Upper lobe of left lung (tissue), 6 donors: Measurements from ENCODE around the gene TRIOBP. TPM values are rescaled to one million over a fixed set of nuclear protein-coding genes. Genes with fewer than 3 reads are reported as not detected.

Source experiments
- ATAC-seq, 2 donors: fragments of 200-7000 bp; cut with Tn5 transposase; one replicate each; pipeline ENCODE4 v1.9.1; 2022; ENCODE audit warnings: mild to moderate bottlenecking in 2 of 2, moderate library complexity in 2 of 2; ENCODE audit not compliant: low FRiP score in 2 of 2
- DNase-seq, 2 donors: peaks; one replicate each; pipeline ENCODE4 v3.0.0-alpha.2; 2019 to 2020
- H3K27ac ChIP-seq, 4 donors: fragments of 200-600 bp; sonication (generic); one replicate each; pipeline ENCODE4 v1.5.1; 2016 to 2019
- H3K27me3 ChIP-seq, 4 donors: fragments of 200-600 bp; sonication (generic); one replicate each; pipeline ENCODE4 v1.5.1; 2017 to 2019
- H3K36me3 ChIP-seq, 4 donors: fragments of 200-600 bp; sonication (generic); one replicate each; pipeline ENCODE4 v1.5.1; 2016 to 2019
- H3K4me1 ChIP-seq, 4 donors: fragments of 200-600 bp; sonication (generic); one replicate each; pipeline ENCODE4 v1.5.1; 2018 to 2019
- H3K4me3 ChIP-seq, 4 donors: fragments of 200-600 bp; sonication (generic); one replicate each; pipeline ENCODE4 v1.5.1; 2017 to 2019; ENCODE audit warnings: mild to moderate bottlenecking in 2 of 4, moderate library complexity in 1 of 4
- H3K9me3 ChIP-seq, 4 donors: fragments of 200-600 bp; sonication (generic); one replicate each; pipeline ENCODE4 v1.5.1; 2018 to 2019
- EP300 ChIP-seq, 4 donors: sonication (generic); formaldehyde crosslinking; IDR thresholded peaks; one replicate each; pipeline ENCODE4 v1.5.1; 2017; ENCODE audit warnings: antibody characterized with exemption in 4 of 4, control low read depth in 2 of 4
- POLR2A ChIP-seq, 4 donors: fragments of 450-650 bp; IDR thresholded peaks; one replicate each; pipeline ENCODE4 v1.5.1; 2016 to 2017; ENCODE audit warnings: antibody characterized with exemption in 4 of 4, mild to moderate bottlenecking in 2 of 4
- POLR2AphosphoS5 ChIP-seq, 2 donors: sonication (generic); formaldehyde crosslinking; IDR thresholded peaks; one replicate each; pipeline ENCODE4 v1.5.1; 2017; ENCODE audit warnings: antibody characterized with exemption in 2 of 2
- WGBS, 2 donors: methylation state at CpG; one replicate each; pipeline ENCODE4 v1.1.5; 2017 to 2018; 5-methylcytosine and 5-hydroxymethylcytosine counted together
- total RNA-seq, 6 donors: library from RNA; depleted of rRNA in 4 of 6; stranded (reverse); fragments of >200 nt in 4 of 6; gene quantifications; one replicate each; pipeline versions ENCODE4 v1.1.0 to v1.2.1, GENCODE V29; 2016 to 2021
- TF ChIP-seq, protein P1 (sequence below), 6 experiments: fragments of 450-650 bp in 4 of 6; fragments of 200-600 bp in 2 of 6; sonication (generic) in 2 of 6; IDR thresholded peaks; one replicate each; pipeline ENCODE4 v1.5.1; 2016 to 2019; ENCODE audit warnings: antibody characterized with exemption in 6 of 6
- donor health status: DM: no; HTN: no; CAD: no; lungs with moderate emphysema.
- donor health status: DM: no; HTN: yes; CAD: no; lungs with severe emphysema.

TRIOBP gene
- total RNA-seq, 6 donors from 2014 or later, result 76.5 to 151 (median 113) TPM

DNA sequence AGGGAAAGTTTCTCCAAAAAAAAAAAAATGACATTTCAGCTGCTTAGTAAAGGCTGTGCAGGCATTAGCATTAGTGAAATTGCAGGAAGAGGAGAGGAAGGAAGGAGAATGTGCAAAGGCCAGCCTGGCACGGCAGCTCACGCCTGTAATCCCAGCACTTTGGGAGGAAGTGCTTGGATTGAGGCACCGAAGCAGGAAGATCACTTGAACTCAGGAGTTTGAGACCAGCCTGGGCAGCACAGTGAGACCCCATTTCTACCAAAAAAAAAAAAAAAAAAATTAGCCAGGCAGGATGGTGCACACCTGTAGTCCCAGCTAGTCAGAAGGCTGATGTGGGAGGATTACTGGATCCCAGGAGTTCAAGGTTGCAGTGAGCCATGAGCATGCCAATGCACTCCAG, 7.8 kb downstream of the TRIOBP start:
- Histone ChIP-seq H3K4me1 (peaks cover 8 to 16% (median 10%) of the 10 kb centered on the region in 4 donors), H3K36me3 (no peaks in the 10 kb centered on the region), H3K27ac (no peak overlapping the region), H3K9me3 (no peaks in the 10 kb centered on the region), H3K27me3 (no peaks in the 10 kb centered on the region), H3K4me3 (no peak overlapping the region)
- no peak for TF ChIP-seq POLR2AphosphoS5 (IDR thresholded peaks at IDR 0.05)
- TF ChIP-seq POLR2A (IDR thresholded peaks at IDR 0.05), result no peak
- no peak for TF ChIP-seq EP300 (IDR thresholded peaks at IDR 0.05)
- TF ChIP-seq, protein P1, sequence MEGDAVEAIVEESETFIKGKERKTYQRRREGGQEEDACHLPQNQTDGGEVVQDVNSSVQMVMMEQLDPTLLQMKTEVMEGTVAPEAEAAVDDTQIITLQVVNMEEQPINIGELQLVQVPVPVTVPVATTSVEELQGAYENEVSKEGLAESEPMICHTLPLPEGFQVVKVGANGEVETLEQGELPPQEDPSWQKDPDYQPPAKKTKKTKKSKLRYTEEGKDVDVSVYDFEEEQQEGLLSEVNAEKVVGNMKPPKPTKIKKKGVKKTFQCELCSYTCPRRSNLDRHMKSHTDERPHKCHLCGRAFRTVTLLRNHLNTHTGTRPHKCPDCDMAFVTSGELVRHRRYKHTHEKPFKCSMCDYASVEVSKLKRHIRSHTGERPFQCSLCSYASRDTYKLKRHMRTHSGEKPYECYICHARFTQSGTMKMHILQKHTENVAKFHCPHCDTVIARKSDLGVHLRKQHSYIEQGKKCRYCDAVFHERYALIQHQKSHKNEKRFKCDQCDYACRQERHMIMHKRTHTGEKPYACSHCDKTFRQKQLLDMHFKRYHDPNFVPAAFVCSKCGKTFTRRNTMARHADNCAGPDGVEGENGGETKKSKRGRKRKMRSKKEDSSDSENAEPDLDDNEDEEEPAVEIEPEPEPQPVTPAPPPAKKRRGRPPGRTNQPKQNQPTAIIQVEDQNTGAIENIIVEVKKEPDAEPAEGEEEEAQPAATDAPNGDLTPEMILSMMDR (IDR thresholded peaks at IDR 0.05), result no peak
- no peak for DNase-seq
- 35 to 54% methylated on average over 3 of the region's 3 CpGs for WGBS, 2 donors
- ATAC-seq, result no peak

DNA sequence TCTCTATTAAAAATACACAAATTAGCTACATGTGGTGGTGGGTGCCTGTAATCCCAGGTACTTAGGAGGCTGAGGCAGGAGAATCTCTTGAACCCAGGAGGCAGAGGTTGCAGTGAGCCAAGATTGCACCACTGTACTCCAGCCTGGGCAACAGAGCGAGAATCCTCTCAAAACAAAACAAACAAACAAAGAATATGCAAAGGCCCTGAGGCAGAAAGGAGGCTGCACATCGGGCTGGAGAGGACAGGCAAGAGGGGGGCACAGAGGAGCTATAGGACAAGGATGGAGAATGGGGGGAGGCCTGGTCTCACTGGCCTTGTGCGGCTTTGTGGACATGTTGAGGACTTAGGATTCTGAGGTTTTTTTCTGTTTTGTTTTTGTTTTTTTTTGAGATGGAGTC, 8.4 kb downstream of the TRIOBP start:
- 93 to 97% methylated on average over 3 of the region's 3 CpGs for WGBS, 2 donors

DNA sequence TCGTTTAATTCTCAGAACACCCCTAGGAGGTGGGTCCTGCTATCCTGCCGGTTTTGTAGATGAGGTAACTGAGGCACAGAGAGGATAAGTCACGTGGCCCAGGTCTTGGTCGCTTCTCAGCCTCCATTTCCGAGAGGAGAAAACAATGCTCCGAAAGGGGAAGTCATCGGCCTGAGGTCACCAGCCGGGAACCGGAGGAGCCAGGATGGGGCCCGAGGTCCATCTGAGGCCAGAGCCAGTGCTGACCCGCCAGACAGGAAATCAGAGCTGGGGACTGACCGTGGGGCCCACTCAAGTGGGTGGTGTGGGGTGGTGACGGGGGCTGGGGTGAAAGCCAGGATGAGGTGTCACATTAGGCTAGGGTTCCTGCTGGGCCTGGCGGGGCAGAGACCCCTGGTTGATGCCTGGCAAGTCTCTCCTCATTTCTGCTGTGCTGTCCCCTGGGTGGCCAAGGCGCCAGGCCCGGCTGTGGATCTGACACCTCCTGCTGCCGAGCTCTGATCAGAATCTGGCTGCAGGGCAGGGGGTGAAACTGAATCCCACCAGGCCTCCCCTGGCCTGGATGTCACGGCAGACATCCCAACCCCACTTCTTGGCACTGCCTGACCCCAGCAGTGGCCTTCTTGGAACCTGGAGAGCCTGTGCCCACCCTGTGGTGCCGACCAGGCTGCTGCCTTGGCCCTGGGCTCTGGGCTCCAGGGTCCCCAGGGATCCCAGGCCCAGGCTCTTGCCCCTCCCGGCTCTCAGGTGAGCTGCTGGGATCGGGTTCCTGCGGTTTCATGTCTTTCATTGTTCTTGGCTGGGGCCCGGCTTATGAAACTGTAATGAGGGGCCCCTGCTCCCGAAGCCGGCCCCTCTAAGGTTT, 12.0 kb downstream of the TRIOBP start:
- Histone ChIP-seq H3K4me3 (no peak overlapping the region), H3K36me3 (no peaks in the 10 kb centered on the region), H3K27me3 (no peaks in the 10 kb centered on the region), H3K27ac (peak overlapping the region in 3 of 4 donors; percentile 28 to 57 (median 30)), H3K4me1 (peaks cover 0 to 11% (median 9%) of the 10 kb centered on the region in 4 donors), H3K9me3 (no peaks in the 10 kb centered on the region)
- 52 to 67% methylated on average over 13 to 20 of the region's 25 CpGs for WGBS, 2 donors
- ATAC-seq, result peak; percentile 43 to 47
- TF ChIP-seq POLR2AphosphoS5 (IDR thresholded peaks at IDR 0.05) (no peak), EP300 (IDR thresholded peaks at IDR 0.05) (no peak), POLR2A (IDR thresholded peaks at IDR 0.05) (no peak)
- TF ChIP-seq, protein P1 (IDR thresholded peaks at IDR 0.05), result no peak
- DNase-seq, result peak in 1 of 2 donors; percentile 71

More for the DNA sequence above, 8.4 kb downstream of the TRIOBP start:
- H3K27ac ChIP-seq, result no peak overlapping the region
- no peak overlapping the region for H3K4me3 ChIP-seq
- TF ChIP-seq, protein P1 (IDR thresholded peaks at IDR 0.05), result no peak
- TF ChIP-seq POLR2A (IDR thresholded peaks at IDR 0.05) (no peak), EP300 (IDR thresholded peaks at IDR 0.05) (no peak), POLR2AphosphoS5 (IDR thresholded peaks at IDR 0.05) (no peak)
- DNase-seq (no peak), ATAC-seq (no peak)
- peaks cover 8 to 16% (median 10%) of the 10 kb centered on the region in 4 donors for H3K4me1 ChIP-seq
- H3K27me3 ChIP-seq, result no peaks in the 10 kb centered on the region
- H3K36me3 ChIP-seq, result no peaks in the 10 kb centered on the region
- H3K9me3 ChIP-seq, result no peaks in the 10 kb centered on the region

DNA sequence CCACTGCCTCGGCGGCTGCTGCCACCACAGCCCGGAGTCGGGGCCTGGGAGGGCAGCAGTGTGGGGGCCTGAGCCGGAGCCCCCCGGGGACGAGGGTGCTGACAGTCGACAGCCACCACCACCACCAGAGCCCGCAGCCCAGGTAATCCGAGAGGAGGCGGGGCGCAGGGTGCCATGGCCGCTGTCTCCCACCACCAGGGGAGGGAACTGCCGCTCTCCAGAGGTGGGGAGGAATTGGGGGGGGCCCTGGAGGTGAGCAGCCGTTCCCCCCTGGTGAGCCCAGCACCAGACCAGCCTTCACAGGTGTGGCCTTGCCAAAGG, 12.6 kb downstream of the TRIOBP start:
- Histone ChIP-seq H3K36me3 (no peaks in the 10 kb centered on the region), H3K27ac (no peak overlapping the region), H3K4me1 (peaks cover 0 to 11% (median 9%) of the 10 kb centered on the region in 4 donors), H3K27me3 (no peaks in the 10 kb centered on the region), H3K4me3 (no peak overlapping the region), H3K9me3 (no peaks in the 10 kb centered on the region)
- DNase-seq, result peak in 1 of 2 donors; percentile 65
- ATAC-seq, result peak in 1 of 2 donors; percentile 12
- 96 to 98% methylated on average over 10 to 11 of the region's 15 CpGs for WGBS, 2 donors
- no peak for TF ChIP-seq EP300 (IDR thresholded peaks at IDR 0.05)
- no peak for TF ChIP-seq POLR2AphosphoS5 (IDR thresholded peaks at IDR 0.05)
- no peak for TF ChIP-seq POLR2A (IDR thresholded peaks at IDR 0.05)
- TF ChIP-seq, protein P1 (IDR thresholded peaks at IDR 0.05), result no peak
